GM21737 (cell line): ENCODE measurements around the gene FBLN2.
"Not testable (repeated sequence)": the region's sequence is repeated elsewhere in the genome, so short reads cannot be mapped to it uniquely, and the experiment has no call there.

Experiments used
- ATAC-seq: cut with Tn5 transposase; IDR thresholded peaks from one replicate; pipeline ENCODE4 v1.9.1; 2021; ENCODE audit warnings: mild to moderate bottlenecking, moderate library complexity; ENCODE audit not compliant: unreplicated experiment

The FBLN2 gene

DNA sequence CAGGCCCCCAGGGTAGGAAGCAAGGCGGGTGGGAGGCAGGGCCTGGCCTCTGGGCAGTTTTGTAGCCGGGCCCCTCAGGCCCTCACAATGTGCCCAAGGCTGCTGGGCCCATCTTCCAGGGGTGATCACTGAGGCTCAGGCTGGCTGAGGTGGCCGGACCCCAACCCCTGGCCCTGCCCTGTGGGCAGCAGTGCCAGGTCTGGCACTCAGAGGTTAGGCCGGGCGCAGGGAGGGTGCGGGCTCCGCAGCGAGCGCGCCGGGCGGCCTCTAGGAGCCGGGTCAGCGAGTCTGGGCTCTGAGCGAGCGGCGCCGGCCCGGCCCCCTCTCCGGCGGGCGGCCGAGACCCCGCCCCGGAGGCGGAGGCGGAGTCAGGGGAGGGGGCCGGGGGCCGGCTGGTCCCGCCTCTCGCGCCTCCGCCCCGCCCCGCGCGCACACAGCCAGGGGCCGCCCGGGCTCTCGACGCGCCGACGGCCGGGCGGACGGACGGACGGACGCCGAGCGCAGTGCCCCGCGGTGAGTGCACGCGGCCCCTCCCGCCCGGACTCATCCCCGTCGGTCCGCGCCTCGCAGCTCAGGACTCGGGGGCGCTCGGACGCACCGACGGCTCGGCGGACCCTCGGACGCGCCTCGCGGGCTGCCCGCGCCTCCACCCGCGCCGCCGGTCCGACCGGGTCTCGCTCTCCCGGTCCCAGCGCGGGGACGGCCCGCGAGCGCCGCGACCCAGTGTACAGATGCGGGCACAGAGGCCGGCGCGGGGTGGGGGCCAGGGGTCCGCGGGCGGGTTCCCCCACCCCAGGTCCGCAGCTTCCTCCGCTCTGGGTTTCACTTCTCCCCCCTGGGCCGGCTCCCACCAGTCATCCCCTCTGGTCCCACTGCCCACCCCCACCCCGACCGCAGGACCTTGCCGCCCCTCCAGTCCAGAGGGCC is at the start of gene FBLN2:
TSS of gene FBLN2 (plus strand) at position 430 of the 927 bp plus-strand sequence. CDS start 21,231 bp downstream, outside the sequence.
- no peak for ATAC-seq

DNA sequence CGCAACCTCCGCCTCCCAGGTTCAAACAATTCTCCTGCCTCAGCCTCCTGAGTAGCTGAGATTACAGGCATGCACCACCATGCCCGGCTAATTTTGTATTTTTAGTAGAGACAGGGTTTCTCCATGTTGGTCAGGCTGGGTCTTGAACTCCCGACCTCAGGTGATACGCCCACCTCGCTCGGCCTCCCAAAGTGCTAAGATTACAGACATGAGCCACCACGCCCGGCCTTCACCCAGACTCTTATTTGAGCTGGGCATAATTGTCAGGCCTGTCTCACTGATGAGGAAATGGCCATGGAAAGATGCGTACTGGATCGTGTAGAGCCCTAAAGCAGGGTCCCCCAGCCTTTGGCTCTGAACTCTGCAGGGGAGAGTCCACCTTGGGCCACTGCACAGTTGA is 49.7 kb upstream of the FBLN2 start:
- not testable (repeated sequence) for ATAC-seq

DNA sequence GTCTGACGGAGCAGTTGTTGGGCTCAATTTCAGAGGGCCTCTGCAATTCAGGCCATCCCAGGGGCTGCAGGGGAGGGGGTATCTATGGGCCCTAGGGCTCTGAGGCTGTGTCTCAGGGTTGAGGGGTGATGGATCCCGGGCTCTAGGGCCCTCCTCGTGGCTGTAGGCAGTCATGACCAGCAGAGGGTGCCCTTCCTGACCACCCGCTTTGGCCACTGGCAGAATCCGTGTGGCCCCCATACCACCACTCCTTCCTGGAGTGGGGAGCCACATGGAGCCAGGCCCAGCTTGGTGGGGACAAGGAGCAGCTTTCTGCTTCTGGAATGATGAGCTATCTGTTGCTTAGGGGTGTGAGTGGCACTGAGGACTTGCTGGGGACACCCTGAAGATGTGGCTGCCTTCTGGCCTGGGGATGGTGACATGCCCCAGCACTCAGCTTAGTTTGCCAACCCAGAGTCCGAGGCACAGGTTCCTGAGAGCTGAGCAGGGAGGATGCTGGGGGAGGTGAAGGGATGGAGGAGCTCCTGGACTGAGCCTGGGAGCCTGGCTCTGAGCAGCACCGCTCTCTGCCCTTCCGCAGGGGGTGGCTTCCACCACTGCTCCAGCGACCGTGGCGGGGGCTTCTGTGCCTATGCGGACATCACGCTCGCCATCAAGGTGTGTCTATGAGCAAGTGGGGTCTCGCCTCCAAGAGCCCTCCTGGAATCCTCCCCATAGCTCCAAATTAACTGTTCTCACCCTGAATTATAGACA is 48.6 kb upstream of the FBLN2 start:
- no peak for ATAC-seq

DNA sequence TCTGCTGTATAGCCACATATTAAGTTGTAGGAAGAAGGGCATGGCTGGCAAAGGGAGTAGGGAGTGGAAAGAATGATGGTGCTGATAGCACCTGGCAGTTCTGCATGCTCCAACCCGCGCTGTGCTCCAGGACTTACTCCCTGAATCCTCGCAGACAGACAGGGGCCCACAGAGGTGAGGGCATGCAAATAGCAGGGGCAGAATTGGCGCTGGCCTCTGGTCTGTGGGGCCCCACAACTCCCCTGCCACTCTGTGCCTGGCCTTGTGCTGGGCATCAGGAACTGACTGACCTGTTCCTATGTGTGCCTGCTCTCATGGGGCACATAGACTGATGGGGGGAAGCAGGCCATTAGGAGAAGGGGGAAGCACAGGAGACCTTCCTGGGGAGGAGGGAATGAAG is 47.9 kb upstream of the FBLN2 start:
- ATAC-seq: no peak

DNA sequence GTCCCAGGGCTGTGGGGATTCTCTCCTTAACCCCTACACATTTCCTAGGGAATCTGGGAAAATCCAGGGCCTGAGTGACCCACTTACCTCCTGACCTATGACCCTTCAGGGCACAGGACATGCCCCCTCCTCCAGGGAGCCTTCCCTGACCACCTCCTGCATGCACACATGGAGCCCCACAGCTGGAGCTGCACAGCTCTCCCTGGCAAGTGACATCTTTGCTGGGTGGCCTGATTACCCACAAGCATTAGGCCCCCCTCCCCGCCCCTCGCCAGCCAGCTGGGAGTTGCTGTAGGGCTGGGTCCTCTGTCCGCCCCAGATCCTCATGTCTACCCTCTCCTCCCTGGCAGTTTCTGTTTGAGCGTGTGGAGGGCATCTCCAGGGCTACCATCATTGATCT is 47.4 kb upstream of the FBLN2 start:
- no peak for ATAC-seq

DNA sequence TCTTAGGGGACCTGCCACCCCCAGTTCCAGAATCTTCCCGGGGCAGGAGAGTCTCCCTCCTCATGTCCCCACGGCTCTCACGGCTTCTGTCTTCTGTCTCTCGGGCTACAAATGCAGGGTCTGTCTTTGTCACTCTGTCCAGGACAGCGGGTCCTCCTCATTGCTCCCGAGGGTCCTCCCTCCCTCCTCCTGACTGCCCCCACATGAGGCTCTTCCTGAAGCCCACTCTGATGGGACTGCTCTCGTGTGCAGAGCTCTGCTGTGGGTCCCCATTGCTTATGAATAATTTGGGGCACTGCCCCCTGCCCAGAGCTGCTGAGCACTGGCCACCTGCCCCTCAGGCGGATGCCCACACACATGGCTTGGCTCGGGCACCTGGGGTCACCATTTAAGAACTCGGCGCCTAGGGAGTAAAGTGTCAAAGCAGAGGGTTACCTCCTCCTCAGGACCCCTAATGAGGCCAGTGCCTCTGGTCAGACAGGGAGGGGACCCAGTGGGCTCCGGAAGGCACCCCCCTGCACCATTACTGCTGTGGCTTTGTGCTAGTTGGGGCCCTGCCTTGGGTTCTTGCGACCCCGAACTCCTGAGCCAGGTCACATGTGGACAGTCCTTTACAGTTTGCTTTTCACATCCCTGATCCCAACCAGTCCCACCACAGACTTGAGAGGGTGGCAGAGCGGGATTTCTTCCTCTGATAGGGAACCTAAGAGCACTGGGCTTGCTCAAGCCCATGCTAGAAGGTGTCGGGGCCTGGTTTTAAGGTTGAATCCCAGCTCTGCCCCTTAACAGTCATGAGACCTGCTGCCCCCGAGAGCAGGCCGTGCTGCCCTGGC is 46.8 kb upstream of the FBLN2 start:
- ATAC-seq: no peak

DNA sequence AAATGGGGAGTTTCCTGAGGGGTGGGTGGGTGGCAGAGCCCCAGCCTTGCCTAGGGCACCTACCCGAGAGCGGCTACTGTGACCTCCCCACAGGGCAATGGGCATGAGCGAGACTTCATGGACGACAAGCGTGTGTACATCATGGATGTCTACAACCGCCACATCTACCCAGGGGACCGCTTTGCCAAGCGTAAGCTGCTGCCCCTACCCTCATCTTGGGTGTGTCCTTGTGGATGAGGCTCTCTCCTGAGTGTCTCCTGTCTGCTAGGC is 46.2 kb upstream of the FBLN2 start:
- no peak for ATAC-seq

DNA sequence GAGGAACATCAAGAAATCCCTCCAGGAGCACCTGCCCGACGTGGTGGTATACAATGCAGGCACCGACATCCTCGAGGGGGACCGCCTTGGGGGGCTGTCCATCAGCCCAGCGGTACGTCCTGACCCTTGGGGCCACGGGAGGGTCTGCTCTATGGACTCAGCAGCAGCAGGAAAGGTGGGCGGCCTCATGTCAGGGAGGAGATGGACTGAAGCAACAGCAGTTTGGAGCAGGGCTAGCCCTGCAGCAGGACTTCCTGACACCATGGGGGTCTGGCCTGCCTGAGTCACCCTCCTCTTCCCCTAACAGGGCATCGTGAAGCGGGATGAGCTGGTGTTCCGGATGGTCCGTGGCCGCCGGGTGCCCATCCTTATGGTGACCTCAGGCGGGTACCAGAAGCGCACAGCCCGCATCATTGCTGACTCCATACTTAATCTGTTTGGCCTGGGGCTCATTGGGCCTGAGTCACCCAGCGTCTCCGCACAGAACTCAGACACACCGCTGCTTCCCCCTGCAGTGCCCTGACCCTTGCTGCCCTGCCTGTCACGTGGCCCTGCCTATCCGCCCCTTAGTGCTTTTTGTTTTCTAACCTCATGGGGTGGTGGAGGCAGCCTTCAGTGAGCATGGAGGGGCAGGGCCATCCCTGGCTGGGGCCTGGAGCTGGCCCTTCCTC is 44.6 kb upstream of the FBLN2 start:
- no peak for ATAC-seq

DNA sequence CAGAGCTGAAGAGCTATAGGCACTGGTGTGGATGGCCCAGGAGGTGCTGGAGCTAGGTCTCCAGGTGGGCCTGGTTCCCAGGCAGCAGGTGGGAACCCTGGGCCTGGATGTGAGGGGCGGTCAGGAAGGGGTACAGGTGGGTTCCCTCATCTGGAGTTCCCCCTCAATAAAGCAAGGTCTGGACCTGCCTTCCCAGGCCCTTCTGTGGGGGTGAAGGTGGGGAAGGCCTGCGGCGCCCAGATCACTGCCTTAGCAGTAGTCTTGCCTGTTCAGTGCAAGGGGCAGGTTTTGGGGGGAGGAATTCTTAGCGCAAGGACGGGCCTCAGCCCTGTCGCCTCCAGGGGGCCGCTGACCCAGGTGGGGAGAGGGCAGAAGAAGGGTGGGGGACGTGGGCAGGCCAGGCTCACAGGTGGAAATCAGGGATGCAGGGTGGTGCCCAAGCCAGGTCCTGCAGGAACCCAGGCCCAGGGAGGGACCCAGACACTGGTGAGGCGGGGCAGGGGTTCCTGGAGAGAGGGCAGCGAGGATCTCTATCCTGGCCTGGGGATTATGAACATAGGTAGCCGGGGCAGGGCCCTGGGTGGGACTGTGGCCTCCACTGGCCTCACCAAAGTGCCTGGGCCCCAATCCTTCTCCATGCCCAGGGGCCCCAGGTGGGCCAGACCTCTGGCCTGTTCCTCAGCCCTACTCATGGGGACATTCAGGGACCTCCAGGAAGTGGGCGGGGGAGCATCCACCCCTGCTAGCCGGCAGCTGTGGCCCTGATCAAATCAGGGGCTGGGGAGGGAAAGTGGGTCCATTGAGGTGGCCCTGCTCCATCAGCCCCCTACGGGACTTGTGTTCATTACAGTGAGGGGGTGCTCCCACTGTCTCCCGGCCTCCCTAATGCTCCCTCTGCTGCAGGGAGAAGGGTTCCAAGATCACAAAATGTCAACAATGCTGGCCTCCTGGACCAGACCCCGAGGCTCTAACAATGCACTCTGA is 43.5 kb upstream of the FBLN2 start:
- no peak for ATAC-seq

DNA sequence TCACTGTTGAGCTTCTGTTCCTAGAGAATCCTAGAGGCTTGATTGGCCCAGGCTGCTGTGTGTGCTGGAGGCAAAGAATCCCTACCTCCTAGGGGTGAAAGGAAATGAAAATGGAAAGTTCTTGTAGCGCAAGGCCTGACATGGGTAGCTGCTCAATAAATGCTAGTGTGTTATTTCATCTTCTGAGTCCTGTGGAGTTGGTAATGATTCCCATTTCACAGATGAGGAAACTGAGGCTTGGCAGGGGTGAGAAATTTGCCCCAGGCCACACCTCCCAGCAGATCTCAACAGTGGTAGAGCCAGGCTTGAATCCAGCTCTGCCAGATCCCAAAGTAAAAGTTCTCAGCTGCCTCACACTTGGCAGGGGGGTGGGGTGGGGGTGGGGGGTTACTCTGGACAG is 42.7 kb upstream of the FBLN2 start:
- no peak for ATAC-seq

DNA sequence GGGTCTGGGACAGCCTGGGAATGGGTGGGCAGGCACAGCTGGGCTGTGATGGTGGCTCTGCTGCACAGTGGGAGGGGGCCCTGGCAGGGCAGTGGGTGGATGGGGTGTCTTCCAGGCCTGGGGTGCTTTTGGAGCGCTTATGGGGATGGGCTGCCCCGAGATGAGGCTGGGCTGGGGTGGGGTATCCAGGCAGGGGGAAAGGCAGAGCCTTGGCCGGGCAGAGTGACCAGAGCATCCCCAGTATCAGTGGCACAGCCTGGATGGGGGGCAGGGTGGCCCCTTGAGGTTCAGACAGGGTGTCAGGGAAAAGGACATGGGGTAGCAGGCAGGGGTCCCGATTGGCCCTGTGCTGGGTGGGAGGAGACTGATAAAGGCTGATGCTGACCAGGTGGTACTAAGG is 42.2 kb upstream of the FBLN2 start:
- no peak for ATAC-seq

DNA sequence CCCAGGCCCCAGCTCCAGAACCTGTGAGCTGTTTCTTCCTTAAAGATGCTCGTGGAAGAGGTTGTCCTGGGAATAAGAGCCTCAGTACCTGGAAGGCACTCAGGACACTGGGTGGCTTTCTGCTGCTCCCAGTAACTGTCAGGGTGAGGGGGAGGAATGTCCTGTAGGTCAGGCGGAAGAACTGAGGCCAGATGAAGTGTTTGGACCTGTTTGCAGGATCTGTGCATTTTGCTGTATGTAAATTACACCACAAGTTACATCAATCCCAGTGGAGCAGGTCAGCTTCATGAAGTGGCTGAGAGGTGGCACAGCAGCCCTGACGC is 41.7 kb upstream of the FBLN2 start:
- ATAC-seq: no peak

DNA sequence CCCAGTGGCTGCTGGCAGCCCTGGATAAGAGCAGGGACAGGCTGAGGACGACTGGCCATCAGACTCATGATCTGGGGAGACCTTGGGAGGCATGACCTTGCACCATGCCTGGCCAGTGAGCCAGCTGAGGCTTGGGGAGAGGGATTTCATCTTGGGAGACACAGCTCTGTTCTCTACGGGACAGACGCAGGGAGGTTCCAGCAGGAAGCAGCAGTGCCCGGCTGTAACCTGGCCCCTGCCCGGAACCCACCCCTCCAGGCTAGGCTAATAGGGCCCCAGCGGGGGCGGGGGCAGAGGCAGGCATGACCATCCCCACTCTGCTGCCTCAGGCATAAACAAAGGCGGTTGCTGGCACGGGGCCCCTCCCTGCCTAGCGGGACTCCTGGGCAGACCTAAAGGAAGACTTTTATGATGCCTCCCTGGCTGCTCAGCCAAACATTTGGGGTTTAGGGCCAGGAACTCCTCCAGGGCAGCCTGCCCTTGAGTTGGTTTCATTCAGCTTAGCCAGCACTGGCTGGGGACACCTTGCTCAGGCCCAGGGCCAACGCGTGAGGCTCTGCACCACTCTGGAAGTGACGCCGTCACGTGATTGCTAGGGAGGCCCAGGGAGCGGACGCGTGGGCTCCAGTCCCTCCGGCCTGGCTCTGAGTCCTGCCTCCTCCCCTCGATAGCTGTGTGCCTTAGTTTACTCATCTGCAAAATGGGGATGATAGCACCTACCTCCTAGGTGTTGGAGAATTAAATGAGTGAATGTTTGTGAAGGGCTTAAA is 41.2 kb upstream of the FBLN2 start:
- no peak for ATAC-seq

DNA sequence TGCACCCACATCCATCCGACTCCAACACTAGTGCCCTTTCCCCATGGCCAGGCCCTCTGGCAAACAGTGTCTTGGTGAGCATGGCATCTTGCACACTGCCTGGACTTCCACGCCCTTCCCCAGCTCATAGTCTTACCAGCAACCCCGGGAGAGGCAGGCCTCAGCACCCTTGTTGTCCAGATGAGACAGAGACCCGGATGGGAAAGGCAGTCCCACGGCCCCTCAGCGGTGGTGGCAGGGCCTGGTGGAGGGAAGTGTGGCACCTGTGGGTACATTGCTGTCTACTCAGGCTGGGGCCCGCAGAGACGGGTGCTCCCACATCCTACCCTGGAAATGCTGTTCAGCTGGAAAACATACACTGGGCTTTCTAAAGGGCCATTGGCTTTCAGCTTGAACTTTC is 40.4 kb upstream of the FBLN2 start:
- ATAC-seq: no peak

DNA sequence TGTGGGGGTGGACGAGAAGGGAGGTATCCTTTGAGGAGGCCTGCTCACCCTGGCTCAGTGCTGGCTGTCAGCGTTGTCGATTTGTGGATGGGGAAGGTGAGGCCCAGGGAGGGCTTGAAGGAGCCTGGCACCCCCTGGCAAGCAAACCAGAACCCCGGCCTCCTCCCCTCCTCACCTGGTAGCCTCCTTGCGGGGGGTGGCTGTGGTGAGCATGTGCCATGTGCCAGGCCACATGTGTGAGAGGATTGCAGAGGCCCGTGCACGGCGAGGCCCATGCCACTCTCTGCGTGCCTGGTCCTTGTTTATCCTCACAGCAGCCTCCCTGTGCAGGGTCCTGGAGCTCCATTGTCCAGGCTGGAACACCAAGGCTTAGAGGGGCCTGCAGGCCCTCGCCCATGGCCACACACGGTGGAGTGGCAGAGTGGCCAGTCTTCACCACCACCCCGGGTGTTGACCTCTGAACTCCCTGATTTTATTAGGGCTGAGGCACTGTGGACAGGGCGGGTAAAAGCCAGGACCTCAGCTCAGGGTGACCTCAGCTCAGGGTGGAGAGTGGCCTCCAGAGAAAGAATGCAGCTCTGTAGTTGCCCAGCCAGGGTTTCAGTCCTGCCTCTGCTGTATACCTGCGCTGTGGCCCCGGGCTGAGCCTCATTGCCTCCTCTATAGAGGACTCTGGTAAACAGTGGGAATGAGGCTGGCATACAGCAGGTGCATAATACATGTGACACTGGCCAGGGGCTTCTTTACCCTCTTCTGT is 39.7 kb upstream of the FBLN2 start:
- no peak for ATAC-seq

DNA sequence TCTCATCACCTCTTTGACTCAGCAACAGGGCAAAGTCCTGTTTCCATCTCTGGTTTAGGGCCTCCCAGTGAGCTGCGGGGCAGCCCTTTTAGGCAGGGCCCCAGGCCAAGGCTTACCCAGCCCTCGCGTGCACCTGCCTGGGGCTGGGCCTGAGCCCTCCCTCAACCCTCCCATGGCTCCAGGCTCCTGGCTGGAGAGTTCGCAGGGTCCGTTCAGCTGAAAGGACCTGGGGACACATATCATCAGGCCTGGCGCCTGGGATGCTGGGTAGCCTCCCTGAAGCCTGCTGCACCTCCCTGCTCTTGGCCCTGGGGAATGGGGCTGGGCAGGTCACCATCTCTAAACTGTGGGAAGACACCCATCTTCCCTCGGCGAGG is 39.1 kb upstream of the FBLN2 start:
- no peak for ATAC-seq

DNA sequence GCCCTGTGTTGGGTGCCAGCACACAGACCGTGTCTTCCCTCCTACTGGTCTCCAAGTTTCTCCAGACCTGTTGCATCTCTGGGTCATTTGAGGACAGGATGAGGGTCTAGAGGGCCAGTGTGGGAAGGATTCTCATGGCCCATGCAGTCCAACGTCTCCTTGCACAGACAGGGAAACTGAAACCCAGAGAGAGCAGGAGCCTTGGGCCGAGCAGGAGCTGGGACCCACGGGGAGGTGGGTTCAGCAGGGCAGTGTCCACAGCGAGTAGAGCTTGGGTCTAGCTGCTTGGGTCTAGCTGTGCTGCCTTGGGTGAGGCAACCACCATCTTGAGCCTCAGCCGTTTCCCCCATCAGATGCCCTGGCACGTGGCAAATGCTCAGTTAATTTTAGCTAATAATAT is 36.5 kb upstream of the FBLN2 start:
- no peak for ATAC-seq

DNA sequence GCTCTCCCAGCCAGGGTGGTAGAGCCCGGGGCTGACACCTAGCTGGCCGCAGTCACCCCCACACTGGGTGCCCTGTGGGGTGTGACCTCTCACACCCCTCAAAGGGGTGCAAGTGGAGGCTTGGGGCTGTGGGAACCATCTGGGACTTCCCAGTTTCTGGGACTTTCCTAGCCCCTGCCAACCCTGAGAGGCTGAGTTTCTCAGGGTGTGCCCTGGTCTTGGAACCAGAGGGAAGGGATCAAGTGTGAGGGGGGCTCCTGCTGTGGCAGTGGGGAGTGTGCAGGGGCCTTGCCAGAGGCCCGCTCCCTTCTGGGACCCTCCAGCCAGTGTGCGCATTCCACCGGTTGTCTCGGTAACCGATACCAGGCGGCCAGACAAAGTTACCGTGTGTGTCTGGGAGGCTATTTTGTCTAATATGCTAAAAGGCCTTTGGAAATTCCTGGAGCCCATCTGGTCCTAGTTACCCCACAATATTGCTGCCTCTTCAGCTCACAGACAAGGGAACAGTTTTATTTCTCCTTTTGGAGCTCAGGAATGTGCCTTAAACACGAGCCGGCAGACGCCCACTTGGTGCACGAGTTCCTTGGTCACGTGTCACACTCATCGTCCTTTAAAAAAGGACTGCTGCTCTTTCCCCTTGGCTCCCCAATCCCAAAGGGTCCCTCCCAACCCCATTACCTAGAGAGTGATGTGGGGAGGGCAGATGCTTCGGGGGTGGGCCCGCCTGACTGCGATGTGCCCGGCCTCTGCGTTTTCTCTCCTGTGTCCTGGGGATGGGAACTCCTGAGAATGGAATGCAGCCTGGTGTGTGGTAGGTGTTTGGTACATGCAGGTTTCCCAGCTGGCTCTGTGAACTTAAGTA is 35.6 kb upstream of the FBLN2 start:
- ATAC-seq: no peak
